WI38 (cell line): ENCODE results near the gene NCF1.
"Not testable (repeated sequence)": the region's sequence is repeated elsewhere in the genome, so short reads cannot be mapped to it uniquely, and the experiment has no call there.

ENCODE experiments used
- H3K4me3 ChIP-seq: 2 replicates; pipeline ENCODE4 v1.5.1; 2011; ENCODE audit warnings: low read depth, mild to moderate bottlenecking, control low read depth, low read length

Gene NCF1

DNA sequence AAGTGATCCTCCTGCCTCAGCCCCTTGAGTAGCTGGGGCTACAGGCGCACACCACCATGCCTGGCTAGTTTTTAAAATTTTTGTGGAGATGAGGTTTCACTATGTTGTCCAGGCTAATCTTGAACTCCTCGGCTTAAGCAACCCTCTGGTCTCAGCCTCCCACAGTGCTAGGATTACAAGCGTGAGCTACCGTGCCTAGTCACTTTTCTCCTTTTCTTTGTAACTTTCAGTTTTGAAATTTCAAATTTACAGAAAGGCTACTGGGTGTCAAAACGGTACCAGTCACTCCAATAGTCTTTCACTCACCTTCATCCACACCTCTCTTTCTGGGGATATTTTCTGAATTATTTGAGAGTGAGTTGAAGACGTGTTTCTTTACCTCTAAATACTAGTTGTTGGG is 1.3 kb downstream of the NCF1 start:
- H3K4me3 ChIP-seq: not testable (repeated sequence)

DNA sequence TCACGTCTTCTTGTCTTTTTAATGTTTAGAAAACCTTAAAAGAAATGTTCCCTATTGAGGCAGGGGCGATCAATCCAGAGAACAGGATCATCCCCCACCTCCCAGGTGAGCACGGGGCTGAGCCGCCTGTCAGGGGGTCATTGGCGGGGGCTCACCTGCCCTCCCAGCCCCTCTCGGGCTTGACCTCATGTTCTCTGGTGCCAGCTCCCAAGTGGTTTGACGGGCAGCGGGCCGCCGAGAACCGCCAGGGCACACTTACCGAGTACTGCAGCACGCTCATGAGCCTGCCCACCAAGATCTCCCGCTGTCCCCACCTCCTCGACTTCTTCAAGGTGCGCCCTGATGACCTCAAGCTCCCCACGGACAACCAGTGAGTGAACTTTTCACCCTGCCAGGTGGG is 5.2 kb downstream of the NCF1 start:
- not testable (repeated sequence) for H3K4me3 ChIP-seq

DNA sequence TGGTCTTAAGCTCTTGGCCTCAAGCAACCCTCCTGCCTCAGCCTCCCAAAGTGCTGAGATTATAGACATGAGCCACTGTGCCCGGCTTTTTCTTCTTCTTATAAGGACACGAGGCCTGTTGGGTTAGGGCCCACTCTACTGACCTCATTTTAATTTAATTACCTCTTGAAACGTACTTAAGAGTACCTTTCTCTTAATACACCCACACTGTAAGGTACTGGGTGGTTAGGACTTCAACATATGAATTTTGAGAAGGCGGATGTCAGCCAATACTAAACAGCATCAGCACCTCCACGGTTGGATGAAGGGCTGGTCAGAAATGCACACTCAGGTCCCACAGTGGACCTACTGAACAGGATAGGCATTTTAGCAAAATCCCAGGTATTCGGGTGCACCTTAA is 7.9 kb downstream of the NCF1 start:
- H3K4me3 ChIP-seq: not testable (repeated sequence)

DNA sequence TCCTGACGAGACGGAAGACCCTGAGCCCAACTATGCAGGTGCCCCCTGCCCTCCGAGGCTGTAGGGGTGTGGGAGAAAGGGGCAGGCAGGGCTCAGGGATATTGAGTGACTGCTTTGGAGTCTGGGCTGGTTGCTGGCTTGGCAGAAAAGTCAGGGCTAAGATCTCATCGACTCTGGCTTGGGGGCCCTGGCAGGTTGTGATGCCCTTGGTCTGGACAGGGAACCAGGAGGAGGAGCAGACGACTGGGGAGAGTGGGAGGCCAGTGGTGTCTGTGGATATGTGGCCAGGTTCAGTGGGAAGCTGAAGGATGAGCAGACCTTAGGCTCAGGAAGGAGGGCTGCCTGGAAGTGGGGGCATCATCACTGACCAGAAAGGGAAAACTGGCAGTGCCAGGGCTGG is 9.8 kb downstream of the NCF1 start:
- not testable (repeated sequence) for H3K4me3 ChIP-seq

DNA sequence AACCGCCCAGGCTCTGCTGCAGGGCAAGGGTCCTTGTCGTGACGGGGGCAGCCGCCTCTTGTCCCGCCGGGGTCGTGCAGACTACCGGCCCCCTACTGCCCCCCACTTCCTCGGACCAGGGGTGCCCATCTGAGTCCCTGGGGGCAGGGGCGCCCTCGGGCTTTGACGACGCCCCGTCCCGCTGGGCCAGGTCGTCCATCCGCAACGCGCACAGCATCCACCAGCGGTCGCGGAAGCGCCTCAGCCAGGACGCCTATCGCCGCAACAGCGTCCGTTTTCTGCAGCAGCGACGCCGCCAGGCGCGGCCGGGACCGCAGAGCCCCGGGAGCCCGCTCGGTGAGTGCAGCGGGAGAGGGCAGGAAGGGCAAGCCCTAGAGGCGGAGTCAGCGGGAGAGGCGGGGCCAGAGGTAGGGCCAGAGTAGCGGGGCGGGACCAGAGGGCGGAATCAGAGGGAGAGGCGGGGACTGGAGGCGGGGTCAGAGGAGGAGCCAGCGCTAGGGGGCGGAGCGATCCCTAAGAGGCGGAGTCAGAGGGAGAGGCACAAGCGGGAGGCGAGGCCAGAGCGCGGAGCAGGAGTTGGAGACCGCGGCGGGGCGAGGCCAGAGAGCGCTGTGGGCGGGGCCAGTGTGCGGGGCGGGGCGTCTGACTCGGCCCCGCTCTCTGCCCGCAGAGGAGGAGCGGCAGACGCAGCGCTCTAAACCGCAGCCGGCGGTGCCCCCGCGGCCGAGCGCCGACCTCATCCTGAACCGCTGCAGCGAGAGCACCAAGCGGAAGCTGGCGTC is 14.7 kb downstream of the NCF1 start:
- H3K4me3 ChIP-seq: not testable (repeated sequence)

DNA sequence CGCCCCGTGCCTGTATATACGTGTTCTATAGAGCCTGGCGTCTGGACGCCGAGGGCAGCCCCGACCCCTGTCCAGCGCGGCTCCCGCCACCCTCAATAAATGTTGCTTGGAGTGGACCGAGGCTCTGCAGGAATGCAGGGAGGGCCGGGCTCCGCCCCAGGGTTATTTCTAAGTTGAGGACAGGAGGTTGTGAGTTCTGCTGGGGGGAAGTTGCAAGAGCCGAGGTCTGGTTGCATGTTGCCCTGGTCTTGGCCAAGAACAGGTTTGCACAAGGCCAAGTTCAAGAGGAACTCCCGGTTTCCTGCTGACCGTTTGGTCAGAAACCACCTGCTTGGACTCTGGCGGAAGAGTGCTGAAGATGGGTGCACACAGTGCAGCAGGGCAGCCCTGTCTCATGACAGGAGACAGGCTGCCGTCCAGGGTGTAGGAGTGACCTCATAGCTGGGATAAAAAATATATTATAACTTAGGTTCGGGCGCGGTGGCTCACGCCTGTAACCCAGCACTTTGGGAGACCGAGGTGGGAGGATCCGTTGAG is 15.5 kb downstream of the NCF1 start:
- not testable (repeated sequence) for H3K4me3 ChIP-seq

DNA sequence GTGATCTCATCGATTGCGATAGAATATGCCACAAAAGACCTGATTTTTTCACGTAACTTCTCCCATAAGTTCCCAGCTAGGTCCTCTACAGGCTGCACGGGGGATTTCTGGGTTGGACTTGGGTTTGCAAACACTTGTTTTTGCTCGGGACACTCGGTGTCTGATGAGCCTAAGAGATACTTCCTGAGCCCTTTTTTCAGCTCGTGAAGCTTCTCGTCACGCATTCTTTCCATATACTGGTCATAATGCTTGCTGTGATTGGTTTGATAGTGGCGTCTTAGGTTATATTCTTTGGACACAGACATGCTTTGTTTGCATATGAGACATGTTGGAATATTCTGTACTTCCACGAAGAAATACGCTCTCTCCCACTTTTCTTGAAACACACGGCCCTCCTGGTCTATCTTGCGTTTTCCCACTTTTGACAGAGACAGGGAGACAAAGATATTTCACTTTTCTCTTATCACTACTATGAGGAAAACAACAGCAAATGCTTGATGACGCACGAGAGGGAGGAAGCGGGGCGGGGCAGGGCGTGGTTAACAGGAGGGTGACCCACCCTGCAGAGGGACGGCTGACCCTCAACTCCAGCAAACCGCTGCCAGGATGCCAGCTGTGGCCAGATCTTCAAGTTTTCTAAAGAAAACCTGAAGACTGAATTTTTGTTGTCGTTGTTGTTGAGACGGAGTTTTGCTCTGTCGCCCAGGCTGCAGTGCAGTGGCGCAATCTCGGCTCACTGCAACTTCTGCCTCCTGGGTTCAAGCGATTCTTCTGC is 24.2 kb downstream of the NCF1 start:
- H3K4me3 ChIP-seq: not testable (repeated sequence)

DNA sequence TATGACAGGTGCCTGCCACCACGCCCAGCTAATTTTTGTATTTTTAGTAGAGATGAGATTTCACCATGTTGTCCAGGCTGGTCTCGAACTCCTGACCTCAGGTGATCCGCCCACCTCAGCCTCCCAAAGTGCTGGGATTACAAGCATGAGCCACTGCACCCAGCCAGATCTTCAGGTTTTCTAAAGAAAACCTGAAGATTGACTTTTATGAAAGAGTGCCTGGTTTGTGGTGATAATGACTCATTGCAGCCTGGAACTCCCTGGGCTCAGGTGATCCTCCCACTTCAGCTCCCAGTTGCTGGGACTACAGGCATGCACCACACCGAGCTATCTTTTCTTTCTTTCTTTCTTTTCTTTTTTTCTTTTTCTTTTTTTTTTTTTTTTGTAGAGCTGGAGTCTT is 24.8 kb downstream of the NCF1 start:
- not testable (repeated sequence) for H3K4me3 ChIP-seq

DNA sequence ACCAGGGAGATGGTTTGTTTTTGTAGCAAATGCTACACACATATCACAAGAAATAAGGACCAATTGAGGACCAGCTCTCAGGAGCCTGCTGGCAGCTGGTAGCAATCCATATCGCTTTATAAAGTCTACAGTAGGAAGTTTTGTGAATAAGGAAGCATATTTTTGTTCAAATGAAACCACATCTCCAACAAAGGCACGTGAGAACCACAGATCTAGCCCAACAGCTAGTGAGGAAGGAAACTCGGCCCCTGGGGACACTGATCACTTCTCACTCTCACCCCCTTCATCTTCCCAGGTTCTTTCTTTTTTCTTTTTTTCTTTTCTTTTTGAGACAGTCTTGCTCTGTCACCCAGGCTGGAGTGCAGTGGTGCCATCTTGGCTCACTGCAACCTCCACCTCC is 42.1 kb downstream of the NCF1 start:
- not testable (repeated sequence) for H3K4me3 ChIP-seq

DNA sequence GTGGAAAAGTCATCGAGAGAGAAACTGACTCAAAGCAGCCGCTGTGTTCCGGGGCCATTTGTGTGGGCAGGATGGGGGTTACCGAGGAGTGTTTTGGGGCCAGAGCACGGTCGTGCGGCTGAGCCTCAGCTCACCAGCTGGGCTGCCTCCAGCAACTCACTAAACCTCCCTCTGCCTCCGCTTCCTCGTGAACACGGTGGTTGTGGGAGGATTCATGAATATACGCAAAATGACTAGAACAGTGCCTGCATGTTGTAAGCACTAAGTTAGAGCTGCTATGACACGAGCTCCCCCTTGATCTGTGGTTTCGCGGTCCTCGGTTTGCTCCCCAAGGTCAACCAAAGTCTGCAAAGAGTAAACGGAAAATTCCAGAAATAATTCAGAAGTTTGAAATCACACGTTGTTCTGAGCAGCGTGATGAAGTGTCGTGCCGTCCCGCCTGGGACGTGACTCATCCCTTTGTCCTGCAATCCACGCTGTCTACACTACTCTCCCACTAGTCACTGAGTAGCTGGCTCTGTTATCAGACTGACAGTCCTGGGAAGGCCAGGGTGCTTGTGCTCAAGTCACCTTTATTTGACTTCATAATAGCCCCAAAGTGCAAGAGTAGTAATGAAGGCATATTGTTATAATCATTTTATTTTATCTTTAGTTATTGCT is 46.5 kb downstream of the NCF1 start:
- H3K4me3 ChIP-seq: not testable (repeated sequence)

DNA sequence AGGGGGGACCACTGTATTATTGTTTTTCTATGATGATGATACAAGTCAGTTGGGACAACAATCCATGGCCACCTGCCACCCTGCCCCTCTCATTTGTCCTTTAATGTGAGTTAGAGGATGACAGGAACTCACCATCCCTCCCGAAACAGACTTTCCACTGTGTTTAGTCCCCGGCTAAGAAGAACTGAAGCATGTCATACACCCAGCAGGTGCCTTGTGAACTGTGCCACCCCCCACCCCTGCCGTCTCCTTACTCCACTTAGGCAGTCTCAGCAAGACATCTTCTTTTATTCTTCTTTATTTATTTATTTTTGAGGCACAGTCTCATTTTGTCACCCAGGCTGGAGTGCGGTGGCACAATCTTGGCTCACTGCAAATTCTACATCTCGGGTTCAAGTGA is 47.4 kb downstream of the NCF1 start:
- H3K4me3 ChIP-seq: not testable (repeated sequence)

DNA sequence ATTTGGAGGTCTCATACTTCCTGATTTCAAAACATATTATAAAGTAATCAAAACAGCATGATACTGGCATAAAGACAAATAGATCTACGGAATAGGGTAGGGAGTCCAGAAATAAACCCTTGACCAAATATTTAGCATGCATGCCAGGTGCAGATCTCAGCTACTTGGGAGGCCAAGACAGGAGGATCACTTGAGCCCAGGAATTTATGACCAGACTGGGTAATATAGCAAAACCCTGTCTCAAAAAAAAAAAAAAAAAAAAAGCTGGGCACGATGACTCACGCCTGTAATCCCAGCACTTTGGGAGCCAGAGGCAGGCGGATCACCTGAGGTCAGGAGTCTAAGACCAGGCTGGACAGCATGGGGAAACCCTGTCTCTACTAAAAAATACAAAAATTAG is 56.1 kb downstream of the NCF1 start:
- not testable (repeated sequence) for H3K4me3 ChIP-seq

DNA sequence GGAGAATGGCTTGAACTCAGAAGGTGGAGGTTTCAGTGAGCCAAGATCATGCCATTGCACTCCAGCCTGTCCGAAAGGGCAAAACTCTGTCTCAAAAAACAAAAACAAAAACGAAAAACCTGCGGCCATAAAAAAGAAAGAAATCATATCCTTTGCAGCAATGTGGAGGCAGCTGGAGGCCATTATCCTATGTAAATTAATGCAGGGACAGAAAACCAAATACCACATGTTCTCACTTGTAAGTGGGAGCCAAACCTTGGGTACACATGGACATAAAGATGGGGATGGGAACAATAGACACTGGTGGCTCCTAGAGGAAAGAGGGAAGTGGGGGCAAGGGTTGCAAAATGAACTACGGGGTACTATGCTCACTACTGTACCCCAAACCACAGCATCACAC is 56.6 kb downstream of the NCF1 start:
- H3K4me3 ChIP-seq: not testable (repeated sequence)
